ENCODE data around the gene KRT71.

The KRT71 gene

GRCh38 chr12:52495389-52495788 lies 57.6 kb downstream of the KRT71 start:
- peak; percentile 27 for DNase-seq

- DNase-seq, result peak; percentile 73
Observed at GRCh38 chr12:52494518-52494917, 58.4 kb downstream of the KRT71 start.

- no peak for DNase-seq
Observed at GRCh38 chr12:52494100-52494499, 58.8 kb downstream of the KRT71 start.

Measured in fibroblast of skin of scalp (primary cell).